Activated naive CD8-positive, alpha-beta T cell treated with anti-CD3 and anti-CD28 coated beads for 36 hours (primary cell): ENCODE measurements around the gene WBP2. TPM values are rescaled to one million over a fixed set of nuclear protein-coding genes. Genes with fewer than 3 reads are reported as not detected.

Source experiments
- DNase-seq: peaks from one replicate; pipeline ENCODE4 v3.0.0; 2021
- H3K27ac Mint-ChIP-seq: one replicate; pipeline ENCODE4 v1.8.0; 2022; ENCODE audit warnings: mild to moderate bottlenecking, moderate library complexity, mixed read lengths
- H3K27me3 Mint-ChIP-seq: one replicate; pipeline ENCODE4 v1.8.0; 2022; ENCODE audit warnings: mild to moderate bottlenecking, mixed read lengths
- H3K36me3 Mint-ChIP-seq: one replicate; pipeline ENCODE4 v1.8.0; 2021; ENCODE audit warnings: mild to moderate bottlenecking, mixed read lengths
- H3K4me1 Mint-ChIP-seq: one replicate; pipeline ENCODE4 v1.8.0; 2021; ENCODE audit warnings: mixed read lengths
- H3K4me3 Mint-ChIP-seq: one replicate; pipeline ENCODE4 v1.8.0; 2022; ENCODE audit warnings: mild to moderate bottlenecking, moderate library complexity, mixed read lengths
- H3K9me3 Mint-ChIP-seq: one replicate; pipeline ENCODE4 v1.8.0; 2022; ENCODE audit warnings: mixed read lengths
- total RNA-seq, 2 experiments: library from RNA; stranded (reverse); gene quantifications; one replicate each; pipeline ENCODE4 v1.2.3, GENCODE V29; 2021

The WBP2 gene
- total RNA-seq, 2 experiments from 2014 or later = 45.0 to 49.3 TPM

DNA sequence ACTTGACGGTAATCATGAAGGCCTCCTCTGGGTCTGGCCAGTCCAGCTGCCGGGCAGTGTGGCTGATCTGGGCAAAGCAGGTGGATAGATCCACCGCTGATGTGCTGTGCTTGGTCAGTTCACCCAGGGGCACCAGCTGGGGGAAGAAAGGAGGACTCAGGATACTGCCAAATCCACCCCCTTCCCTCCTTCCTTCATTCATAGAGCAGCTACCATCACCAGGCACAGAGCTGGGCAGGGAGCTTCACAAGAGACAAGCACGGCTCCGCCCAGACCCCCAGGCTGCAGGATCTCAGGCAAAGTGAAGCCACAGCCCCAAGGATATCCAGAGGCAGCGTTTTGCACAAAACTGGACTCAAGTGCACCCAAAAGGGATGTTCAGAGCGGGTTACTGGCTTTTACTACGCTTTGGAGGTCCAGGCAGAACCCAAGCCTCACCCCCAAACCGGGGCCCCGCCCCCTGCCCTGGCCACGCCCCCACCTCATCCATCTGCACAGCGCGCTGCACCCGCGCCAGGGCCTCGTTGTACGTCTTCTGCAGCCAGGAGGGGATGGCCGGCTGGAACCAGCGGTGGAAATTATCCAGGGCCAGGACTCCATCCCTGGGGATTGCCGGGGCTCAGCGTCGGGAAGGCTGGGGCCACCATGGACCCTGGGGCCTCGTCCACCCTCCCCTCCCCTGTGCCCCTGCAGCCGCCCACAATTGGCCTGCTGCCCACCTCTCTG, 20.0 kb downstream of the WBP2 start:
- H3K27ac Mint-ChIP-seq = peak overlapping the region; percentile 29
- H3K4me1 Mint-ChIP-seq = peaks cover 25% of the 10 kb centered on the region

DNA sequence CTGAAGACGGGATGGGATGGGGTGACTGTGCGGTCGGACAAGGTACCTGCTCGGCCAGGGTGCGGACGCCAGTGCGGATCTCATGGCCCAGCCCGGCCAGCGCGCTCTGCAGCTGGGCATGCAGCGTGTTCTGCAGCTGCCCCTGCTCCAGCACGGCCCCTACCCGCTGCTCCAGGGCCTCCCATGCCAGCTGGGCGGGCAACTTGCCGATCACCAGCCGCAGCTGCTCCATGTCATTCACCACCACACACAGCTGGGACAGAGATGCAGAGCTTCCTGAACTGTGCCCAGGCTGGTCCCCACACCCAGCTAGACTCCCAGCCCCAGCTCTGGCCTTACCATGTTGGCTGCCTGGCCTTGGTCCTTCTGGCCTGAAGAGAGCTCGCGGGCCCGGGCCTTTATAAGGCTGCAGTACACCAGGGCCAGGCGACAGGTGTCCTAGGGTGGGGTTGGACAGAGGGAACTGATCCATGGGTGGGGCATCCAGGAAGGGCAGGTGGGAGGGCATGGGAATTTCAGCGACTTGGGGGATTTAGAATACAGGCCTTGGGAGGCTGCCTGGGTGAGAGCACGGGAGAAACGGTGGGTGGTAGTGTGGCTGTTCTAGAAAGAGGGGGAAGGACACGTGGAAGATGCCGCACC, 20.7 kb downstream of the WBP2 start:
- H3K4me1 Mint-ChIP-seq = peaks cover 25% of the 10 kb centered on the region
- peaks cover 19% of the 10 kb centered on the region for H3K36me3 Mint-ChIP-seq
- no peak for DNase-seq
- no peak overlapping the region for H3K4me3 Mint-ChIP-seq
- H3K9me3 Mint-ChIP-seq = no peaks in the 10 kb centered on the region
- no peaks in the 10 kb centered on the region for H3K27me3 Mint-ChIP-seq
- H3K27ac Mint-ChIP-seq = peak overlapping the region; percentile 44

More for the DNA sequence above, 20.0 kb downstream of the WBP2 start:
- no peak overlapping the region for H3K4me3 Mint-ChIP-seq
- H3K36me3 Mint-ChIP-seq = peaks cover 15% of the 10 kb centered on the region
- H3K27me3 Mint-ChIP-seq = no peaks in the 10 kb centered on the region
- H3K9me3 Mint-ChIP-seq = no peaks in the 10 kb centered on the region
- DNase-seq = no peak

DNA sequence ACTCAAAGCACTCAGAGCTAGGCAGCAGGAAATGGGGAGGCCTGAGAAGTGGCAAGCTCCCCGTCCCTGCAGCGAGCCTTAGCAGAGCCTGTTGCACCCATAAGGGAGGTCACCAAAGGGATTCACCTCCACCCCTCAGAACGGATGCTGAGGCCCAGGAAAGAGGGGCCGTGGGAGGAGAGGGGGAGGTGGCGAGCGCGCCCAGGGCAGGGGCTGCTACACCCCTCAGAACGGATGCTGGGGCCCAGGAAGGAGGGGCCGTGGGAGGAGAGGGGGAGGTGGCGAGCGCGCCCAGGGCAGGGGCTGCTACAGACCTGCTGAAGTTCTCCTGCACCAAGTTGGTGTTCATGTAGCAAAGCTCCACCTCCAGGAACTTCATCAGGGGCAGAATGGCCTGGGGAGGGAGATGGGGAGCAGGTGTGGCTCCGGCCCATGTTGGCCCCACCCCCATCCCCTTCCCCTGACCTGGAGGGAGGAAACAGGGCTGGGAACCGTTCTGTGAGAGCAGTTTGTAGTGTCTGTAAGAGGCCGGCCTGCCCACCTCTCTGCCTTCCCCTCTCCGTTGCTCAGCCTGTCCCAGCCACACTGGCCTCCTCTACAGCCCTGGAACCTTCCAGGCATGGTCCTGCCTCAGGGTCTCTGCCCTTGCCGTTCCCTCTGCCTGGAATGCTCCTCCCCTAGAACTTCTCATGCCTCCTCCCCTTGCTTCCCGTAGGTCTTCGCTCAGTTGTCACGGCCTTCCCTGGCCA, 22.3 kb downstream of the WBP2 start:
- peak; percentile 43 for DNase-seq
- peak overlapping the region; percentile 63 for H3K4me3 Mint-ChIP-seq
- H3K36me3 Mint-ChIP-seq = peaks cover 21% of the 10 kb centered on the region
- H3K27ac Mint-ChIP-seq = peak overlapping the region; percentile 90
- H3K27me3 Mint-ChIP-seq = no peaks in the 10 kb centered on the region
- H3K4me1 Mint-ChIP-seq = peaks cover 31% of the 10 kb centered on the region
- no peaks in the 10 kb centered on the region for H3K9me3 Mint-ChIP-seq

DNA sequence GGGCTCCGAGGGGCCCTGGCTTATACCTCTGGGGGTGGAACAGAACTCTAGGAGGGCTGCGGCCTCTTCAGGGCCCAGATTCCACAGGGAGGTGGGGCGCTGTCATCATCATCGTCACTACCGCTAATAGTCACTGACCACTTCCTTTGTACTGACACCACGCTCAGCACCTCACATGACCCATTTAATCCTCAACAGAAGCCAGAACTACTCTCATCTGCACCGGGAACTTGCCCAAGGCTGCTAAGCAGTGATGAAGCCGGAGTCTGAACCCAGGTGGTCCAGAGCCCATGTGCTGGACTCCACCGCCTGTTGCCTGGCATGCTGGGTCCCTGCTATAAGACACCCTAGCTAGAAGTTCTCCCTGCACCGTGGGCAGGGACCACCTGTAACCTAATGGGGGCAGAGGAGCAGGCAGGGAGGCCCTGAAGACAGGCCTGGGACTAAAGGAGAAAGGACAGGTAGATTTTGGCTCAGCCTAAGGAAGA, 22.9 kb downstream of the WBP2 start:
- Mint-ChIP-seq H3K27ac (peak overlapping the region; percentile 90), H3K4me1 (peaks cover 31% of the 10 kb centered on the region), H3K36me3 (peaks cover 20% of the 10 kb centered on the region), H3K9me3 (no peaks in the 10 kb centered on the region), H3K27me3 (no peaks in the 10 kb centered on the region), H3K4me3 (peak overlapping the region; percentile 63)
- peak; percentile 63 for DNase-seq

DNA sequence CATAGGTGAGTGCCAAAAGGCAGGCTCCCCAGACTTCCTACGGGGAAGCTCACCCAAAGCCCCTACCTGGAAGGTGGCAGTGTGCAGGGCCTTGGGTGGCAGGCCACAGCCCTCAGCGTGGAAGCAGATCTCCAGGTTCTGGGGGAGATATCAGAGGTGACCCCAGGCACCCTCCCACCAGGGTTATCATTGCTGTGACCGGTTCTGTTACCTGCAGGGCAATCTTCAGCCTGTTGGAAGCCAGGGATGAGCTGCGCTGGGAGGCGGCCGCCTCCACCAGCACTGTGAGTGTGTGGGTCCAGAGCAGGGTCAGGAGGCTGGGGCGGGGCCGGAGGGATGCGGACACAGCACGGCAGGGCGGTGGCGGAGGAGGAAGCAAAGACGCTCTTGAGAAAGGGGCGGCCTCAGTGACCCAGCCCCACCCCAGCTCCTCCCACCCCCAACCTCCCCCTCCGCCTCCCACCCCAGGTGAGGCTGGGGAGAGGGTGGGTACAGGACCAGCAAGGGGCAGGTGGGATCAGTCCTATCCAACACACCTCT, 24.0 kb downstream of the WBP2 start:
- Mint-ChIP-seq H3K36me3 (peaks cover 21% of the 10 kb centered on the region), H3K27ac (no peak overlapping the region), H3K9me3 (no peaks in the 10 kb centered on the region), H3K27me3 (no peaks in the 10 kb centered on the region), H3K4me3 (no peak overlapping the region), H3K4me1 (peaks cover 31% of the 10 kb centered on the region)
- no peak for DNase-seq

DNA sequence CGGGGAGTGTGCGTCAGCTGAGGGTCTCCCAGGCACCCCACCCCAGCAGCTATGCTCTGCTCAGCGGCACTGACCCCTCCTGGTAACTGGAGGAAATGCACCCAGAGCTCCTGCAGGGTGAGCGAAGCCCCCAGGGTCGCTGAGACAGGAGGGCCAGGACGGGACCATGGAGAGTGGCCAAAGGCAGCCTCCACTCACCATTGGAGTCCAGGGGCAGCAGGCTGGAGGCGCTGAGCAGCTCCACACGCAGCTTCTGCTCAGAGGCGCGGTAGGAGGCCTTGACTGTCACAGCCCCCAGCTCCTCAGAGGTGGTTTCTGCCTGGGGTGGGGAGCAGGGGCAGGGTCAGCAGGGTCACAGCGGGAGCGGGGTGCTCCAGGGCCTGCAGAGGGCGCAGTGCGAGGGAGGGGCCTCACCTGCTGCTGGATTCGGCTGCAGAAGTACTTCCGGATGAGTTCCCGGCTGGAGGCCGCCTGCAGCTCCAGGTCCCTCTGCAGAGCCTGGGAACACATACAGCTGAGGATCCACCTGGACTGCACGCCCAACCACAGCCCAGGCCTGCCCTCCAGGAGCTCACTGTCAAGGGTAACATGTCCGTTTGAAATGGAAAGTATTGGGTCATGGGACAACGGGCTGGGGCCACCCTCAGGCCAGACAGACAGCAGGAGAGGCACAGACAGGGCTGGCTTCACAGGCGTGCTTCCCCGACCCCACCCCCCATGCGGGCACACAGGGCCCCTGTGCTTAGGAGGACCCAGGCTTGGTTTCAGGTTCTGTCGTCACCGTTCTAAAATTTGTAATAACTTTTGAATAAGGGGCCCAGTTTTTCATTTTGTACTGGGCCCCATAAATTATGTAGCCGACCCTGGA, 24.7 kb downstream of the WBP2 start:
- Mint-ChIP-seq H3K27me3 (no peaks in the 10 kb centered on the region), H3K36me3 (peaks cover 21% of the 10 kb centered on the region), H3K9me3 (no peaks in the 10 kb centered on the region), H3K4me1 (peaks cover 31% of the 10 kb centered on the region), H3K4me3 (no peak overlapping the region), H3K27ac (no peak overlapping the region)
- DNase-seq = peak; percentile 28

DNA sequence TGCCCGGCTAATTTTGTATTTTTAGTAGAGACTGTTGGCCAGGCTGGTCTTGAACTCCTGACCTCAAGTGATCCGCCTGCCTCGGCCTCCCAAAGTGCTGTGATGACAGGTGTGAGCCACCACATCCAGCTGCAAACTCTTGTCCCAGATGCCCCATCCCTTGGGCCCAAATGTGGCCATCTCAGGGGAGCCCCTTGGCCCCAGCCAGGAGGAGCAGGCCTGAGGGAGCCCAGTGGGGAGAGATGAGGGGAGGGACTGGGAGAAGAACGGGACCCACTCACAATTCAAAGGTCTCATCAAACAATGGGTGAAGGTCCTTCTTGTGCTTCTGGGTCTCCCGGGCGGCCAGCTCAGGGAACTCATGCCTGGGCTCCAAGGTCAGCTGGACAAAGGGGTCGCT, 25.4 kb downstream of the WBP2 start:
- H3K4me3 Mint-ChIP-seq = no peak overlapping the region
- no peak for DNase-seq
- no peaks in the 10 kb centered on the region for H3K27me3 Mint-ChIP-seq
- H3K9me3 Mint-ChIP-seq = no peaks in the 10 kb centered on the region
- H3K4me1 Mint-ChIP-seq = peaks cover 30% of the 10 kb centered on the region
- H3K36me3 Mint-ChIP-seq = peaks cover 22% of the 10 kb centered on the region
- H3K27ac Mint-ChIP-seq = no peak overlapping the region

DNA sequence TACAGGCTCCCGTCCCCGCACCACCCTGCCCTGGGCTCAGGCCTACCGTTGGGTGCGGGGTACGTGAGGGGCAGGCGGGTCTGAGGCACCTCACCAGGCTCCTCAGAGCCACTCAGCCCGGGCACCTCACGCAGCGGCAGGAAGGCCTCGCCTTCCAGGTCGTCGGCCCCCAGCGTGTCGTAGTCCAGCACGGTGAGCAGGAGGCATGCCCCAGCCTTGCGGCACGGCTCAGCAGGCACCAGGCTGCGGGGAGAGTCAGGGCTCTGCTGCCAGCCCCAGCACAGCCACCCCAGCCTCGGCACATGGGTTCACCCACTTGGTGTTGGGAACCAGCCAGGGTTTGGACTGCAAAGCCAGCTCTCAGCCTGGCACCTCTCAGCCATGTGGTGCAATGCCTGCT, 26.4 kb downstream of the WBP2 start:
- H3K27ac Mint-ChIP-seq = no peak overlapping the region

DNA sequence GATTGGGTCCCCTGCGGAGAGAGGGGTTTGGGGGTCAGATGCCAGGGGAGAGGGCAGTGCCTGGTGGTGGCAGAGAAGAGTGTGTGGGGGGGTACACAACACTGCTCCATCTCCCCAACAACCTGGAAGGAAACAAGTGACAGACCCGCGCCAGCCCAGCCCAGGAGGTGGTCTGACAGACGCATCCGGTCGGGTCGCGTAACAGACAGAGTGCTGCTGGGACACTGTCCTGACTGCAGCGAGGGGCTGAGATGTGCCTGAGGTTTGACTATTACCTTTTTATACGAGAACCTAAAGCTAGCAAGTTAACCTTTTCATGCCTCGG, 27.1 kb downstream of the WBP2 start:
- peak overlapping the region; percentile 40 for H3K4me3 Mint-ChIP-seq
- peaks cover 14% of the 10 kb centered on the region for H3K4me1 Mint-ChIP-seq
- H3K36me3 Mint-ChIP-seq = peaks cover 13% of the 10 kb centered on the region
- no peak for DNase-seq
- H3K27me3 Mint-ChIP-seq = no peaks in the 10 kb centered on the region
- H3K9me3 Mint-ChIP-seq = no peaks in the 10 kb centered on the region
- peak overlapping the region; percentile 86 for H3K27ac Mint-ChIP-seq

More for the DNA sequence above, 26.4 kb downstream of the WBP2 start:
- Mint-ChIP-seq H3K27me3 (no peaks in the 10 kb centered on the region), H3K4me3 (no peak overlapping the region), H3K4me1 (peaks cover 21% of the 10 kb centered on the region), H3K9me3 (no peaks in the 10 kb centered on the region), H3K36me3 (peaks cover 16% of the 10 kb centered on the region)
- no peak for DNase-seq

DNA sequence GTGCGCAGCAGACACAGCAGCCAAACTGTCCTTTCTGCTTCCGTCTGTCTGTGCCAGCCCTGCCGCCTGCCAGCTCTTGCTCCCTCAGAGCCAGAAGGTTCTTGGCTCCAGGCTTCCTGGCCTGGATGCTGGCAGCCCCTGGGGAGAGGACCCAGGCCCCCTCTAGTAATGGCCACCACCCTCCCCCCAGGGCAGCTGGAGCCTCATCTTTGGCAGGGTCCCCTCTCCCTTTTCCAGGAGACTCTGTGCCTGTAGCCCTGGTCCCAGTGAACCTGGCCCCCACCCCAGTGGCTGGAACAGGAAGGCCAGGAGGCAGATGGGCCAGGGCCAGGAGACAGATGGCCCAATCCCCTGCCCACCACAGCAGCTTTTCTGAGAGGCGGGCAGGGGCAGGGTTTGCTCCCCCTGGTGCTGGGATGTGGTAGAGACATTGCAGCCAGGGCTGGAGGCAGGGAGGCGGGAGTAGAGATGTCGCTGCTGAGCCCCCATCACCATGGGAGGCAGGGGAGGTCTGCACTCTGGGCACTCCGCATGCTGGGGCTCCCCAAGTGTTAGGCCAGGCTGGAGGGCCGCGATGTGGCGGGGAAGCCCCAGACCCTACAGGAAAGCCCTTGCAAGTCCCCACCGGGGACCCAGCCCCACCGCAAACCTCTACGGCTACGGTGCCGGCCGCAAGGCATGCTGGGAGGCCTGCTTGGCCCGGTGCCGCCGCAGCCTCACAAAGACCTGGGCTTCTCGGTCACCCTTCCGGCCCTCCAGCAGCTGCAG, 27.6 kb downstream of the WBP2 start:
- Mint-ChIP-seq H3K27ac (peak overlapping the region; percentile 86), H3K36me3 (peaks cover 12% of the 10 kb centered on the region), H3K27me3 (no peaks in the 10 kb centered on the region), H3K9me3 (no peaks in the 10 kb centered on the region), H3K4me3 (peak overlapping the region; percentile 40), H3K4me1 (peaks cover 13% of the 10 kb centered on the region)
- DNase-seq = peak; percentile 66

DNA sequence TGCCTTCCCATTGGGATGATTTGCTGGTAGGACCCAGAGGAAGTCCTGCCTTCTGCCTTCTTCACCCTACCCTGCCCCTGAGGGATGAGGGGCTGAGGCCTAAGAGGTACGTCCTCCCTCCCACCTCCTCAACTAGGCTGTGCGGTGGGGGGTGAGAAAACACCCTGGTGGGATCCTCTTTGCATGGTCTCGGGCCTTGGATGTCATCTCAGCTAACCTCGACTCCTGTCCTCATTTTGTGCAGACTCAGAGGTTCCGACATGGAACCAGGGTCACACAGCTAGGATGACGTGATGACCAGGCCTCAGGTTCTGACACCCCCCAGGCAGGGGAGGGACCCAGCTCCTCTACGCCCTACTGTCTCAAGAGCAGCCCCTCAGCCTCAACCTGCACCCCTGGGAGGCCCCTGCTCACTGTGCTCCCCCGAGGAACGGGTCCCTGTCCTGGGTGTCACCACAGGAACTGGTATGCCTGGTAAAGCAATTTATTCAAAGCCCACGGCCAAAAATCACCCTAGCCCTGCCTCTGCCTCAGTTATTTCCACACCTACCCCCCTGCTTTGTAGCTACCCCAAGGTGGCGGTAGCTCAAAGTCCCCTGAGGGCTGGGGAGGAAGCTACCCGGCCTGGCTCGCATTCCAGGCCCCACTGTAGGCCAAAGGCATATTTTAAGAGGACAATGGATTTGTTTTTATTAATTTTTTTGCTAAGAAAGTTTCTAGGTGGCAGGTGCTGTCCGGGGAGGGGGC, 28.4 kb downstream of the WBP2 start:
- Mint-ChIP-seq H3K4me3 (no peak overlapping the region), H3K27ac (peak overlapping the region; percentile 74), H3K27me3 (no peaks in the 10 kb centered on the region), H3K4me1 (peaks cover 15% of the 10 kb centered on the region), H3K9me3 (no peaks in the 10 kb centered on the region), H3K36me3 (peaks cover 14% of the 10 kb centered on the region)
- no peak for DNase-seq

DNA sequence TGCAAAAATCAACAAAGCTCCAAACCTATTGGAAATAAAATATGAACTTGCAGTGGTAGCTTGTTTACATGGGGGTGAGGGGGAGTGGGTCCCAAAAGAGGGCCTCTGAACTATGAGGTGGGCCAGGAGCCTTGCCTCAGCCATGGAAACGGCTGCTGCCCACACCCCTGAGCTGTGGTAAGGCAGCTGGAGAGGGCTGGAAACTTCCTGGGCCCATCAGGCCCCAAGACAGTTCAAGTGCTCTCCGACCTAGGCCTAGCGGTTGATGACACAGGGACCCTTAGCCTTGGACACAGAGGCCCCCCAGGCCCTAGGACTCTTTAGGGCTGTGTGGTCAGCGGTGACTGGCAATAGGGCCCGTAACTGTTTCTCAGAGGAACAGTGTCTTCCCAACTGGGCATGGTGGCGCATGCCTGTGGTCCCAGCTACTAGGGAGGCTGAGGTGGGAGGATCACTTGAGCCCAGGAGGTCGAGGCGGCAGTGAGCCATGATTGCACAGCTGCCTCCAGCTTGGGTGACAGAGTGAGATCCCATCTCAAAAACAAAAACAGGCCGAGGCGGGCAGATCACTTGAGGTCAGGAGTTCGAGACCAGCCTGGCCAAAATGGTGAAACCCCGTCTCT, 29.3 kb downstream of the WBP2 start:
- Mint-ChIP-seq H3K36me3 (peaks cover 17% of the 10 kb centered on the region), H3K27me3 (no peaks in the 10 kb centered on the region), H3K27ac (peak overlapping the region; percentile 28), H3K4me3 (no peak overlapping the region), H3K4me1 (peaks cover 19% of the 10 kb centered on the region), H3K9me3 (no peaks in the 10 kb centered on the region)
- DNase-seq = no peak

DNA sequence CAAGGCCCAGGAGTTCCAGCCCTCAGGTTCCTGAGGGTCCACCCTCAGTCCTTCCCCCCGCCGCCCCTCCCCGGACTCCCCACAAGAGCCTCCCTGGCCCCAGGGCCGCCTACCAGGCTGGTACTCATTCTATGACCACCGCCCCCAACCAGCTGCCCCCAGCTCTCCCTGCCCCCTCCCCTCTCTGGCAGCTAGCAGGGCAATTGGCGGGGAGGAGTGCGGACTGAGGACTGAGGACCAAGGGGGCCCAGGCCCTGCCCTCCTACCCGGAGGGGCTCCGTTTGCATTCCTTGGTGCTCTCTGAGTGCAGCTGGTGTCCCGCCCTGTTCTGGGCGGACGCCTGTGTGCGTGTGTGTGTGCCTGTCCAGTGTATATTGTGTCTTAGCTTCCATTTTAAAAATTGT, 30.0 kb downstream of the WBP2 start:
- no peak for DNase-seq
- no peak overlapping the region for H3K4me3 Mint-ChIP-seq
- peak overlapping the region; percentile 28 for H3K27ac Mint-ChIP-seq
- H3K27me3 Mint-ChIP-seq = no peaks in the 10 kb centered on the region
- H3K9me3 Mint-ChIP-seq = no peaks in the 10 kb centered on the region
- H3K36me3 Mint-ChIP-seq = peaks cover 14% of the 10 kb centered on the region
- H3K4me1 Mint-ChIP-seq = peaks cover 19% of the 10 kb centered on the region
